Adrenal gland (tissue), 5 donors: ENCODE results near the gene SMARCD3.

Experiments
- CTCF ChIP-seq, 6 experiments: fragments of 450-650 bp in 4 of 6; fragments of 200-600 bp in 2 of 6; sonication (generic) in 1 of 6; IDR thresholded peaks; 1 replicate in 5 of 6; 2 replicates in 1 of 6; pipeline versions ENCODE4 v1.5.1 to v1.8.0; 2016 to 2021; ENCODE audit warnings: antibody characterized with exemption in 6 of 6, mild to moderate bottlenecking in 2 of 6, moderate library complexity in 1 of 6
- POLR2A ChIP-seq, 2 donors: fragments of 450-650 bp; IDR thresholded peaks; one replicate each; pipeline ENCODE4 v1.6.1; 2017; ENCODE audit warnings: antibody characterized with exemption in 2 of 2, mild to moderate bottlenecking in 2 of 2, moderate library complexity in 1 of 2
- donor health status: DM: no; HTN: no; CAD: no.

GRCh38 chr7:151245360-151246101 lies 3.0 kb downstream of the SMARCD3 start:
- peak in 4 of 6 experiments; percentile 14 to 57 (median 33) for TF ChIP-seq CTCF (IDR thresholded peaks at IDR 0.05)
- TF ChIP-seq POLR2A (IDR thresholded peaks at IDR 0.05) = no peak
